Endothelial cell of umbilical vein (primary cell): ENCODE data around the gene ZDHHC11. TPM values are rescaled to one million over a fixed set of nuclear protein-coding genes. Genes with fewer than 3 reads are reported as not detected.

Source experiments
- BruUV-seq: library from RNA; stranded (reverse); fragments of 400-500 nt; replicated peaks from 2 replicates; lab custom pipeline; 2021; lab: Mats Ljungman, UMichigan
- CTCF ChIA-PET: fragments of 300-600, 350-600 bp; sonication (Branson Sonifier 250); formaldehyde crosslinking; loops from one replicate; lab custom pipeline; 2021; ENCODE audit warnings: antibody characterized with exemption, inconsistent platforms; lab: Charles Lee
- POLR2A ChIA-PET: fragments of 300-600, 350-600 bp; sonication (Branson Sonifier 250); formaldehyde crosslinking; loops from one replicate; lab custom pipeline; 2021; ENCODE audit warnings: antibody characterized with exemption, inconsistent platforms; lab: Charles Lee
- DNase-seq: peaks from one replicate; pipeline ENCODE4 v3.0.0-alpha.2; 2011; ENCODE audit warnings: low read depth, low spot score
- FAIRE-seq: peaks from 2 replicates; lab custom pipeline; 2011; peaks lifted over from hg19 to GRCh38; lab: Jason Lieb, UNC
- H2AFZ ChIP-seq: 2 replicates; pipeline ENCODE4 v1.6.0; 2012; ENCODE audit warnings: low read depth, low read length, control low read depth, inconsistent platforms
- H3K27ac ChIP-seq: 2 replicates; pipeline ENCODE4 v1.5.1; 2011; ENCODE audit warnings: low read depth, mild to moderate bottlenecking, control low read depth, low read length, moderate library complexity; ENCODE audit not compliant: insufficient read depth
- H3K27me3 ChIP-seq, 2 experiments: 2 replicates each; pipeline versions ENCODE4 v1.6.0 to v1.6.1; 2011; ENCODE audit warnings: low read length in 2 of 2, mixed read lengths in 1 of 2; ENCODE audit not compliant: control insufficient read depth in 2 of 2, insufficient read depth in 2 of 2
- H3K36me3 ChIP-seq, 2 experiments: 2 replicates in 1 of 2; 3 replicates in 1 of 2; pipeline ENCODE4 v1.5.1; 2011; ENCODE audit warnings: low read length in 2 of 2, mild to moderate bottlenecking in 1 of 2, moderate library complexity in 1 of 2; ENCODE audit not compliant: control insufficient read depth in 2 of 2, insufficient read depth in 2 of 2; ENCODE audit errors: extremely low read depth in 1 of 2
- H3K4me1 ChIP-seq: 3 replicates; pipeline ENCODE4 v1.5.1; 2011; ENCODE audit warnings: mild to moderate bottlenecking, low read length; ENCODE audit not compliant: control insufficient read depth, insufficient read depth; ENCODE audit errors: extremely low read depth
- H3K4me2 ChIP-seq: 2 replicates; pipeline ENCODE4 v1.6.1; 2011; ENCODE audit warnings: low read length, control low read depth, mixed read lengths; ENCODE audit not compliant: insufficient read depth
- H3K4me3 ChIP-seq, 3 experiments: fragments of 200-600 bp in 1 of 3; sonication (generic), shearing (Covaris generic) in 1 of 3; replicated peaks in 1 of 3; 2 replicates each; pipeline ENCODE4 v1.5.1; 2011 to 2016; ENCODE audit warnings: control low read depth in 3 of 3, low read length in 3 of 3, mild to moderate bottlenecking in 2 of 3, inconsistent platforms in 1 of 3, low read depth in 1 of 3, moderate library complexity in 1 of 3; ENCODE audit not compliant: insufficient read depth in 1 of 3
- H3K79me2 ChIP-seq: 2 replicates; pipeline ENCODE4 v1.6.0; 2012; ENCODE audit warnings: low read length, inconsistent platforms; ENCODE audit not compliant: control insufficient read depth, insufficient read depth
- H3K9ac ChIP-seq: replicated peaks from 2 replicates; pipeline ENCODE3; 2011; ENCODE audit warnings: low read length, control low read depth; ENCODE audit not compliant: insufficient read depth; ENCODE audit errors: extremely low read depth
- H3K9me1 ChIP-seq: replicated peaks from 3 replicates; pipeline ENCODE4 v1.6.0; 2011; ENCODE audit warnings: mild to moderate bottlenecking, low read length; ENCODE audit not compliant: control insufficient read depth, insufficient read depth; ENCODE audit errors: extremely low read depth
- H3K9me3 ChIP-seq: replicated peaks from 2 replicates; pipeline ENCODE4 v1.5.1; 2012; ENCODE audit warnings: low read length, inconsistent platforms; ENCODE audit not compliant: control insufficient read depth, insufficient read depth
- H4K20me1 ChIP-seq: replicated peaks from 2 replicates; pipeline ENCODE3; 2011; ENCODE audit warnings: mild to moderate bottlenecking, low read length; ENCODE audit not compliant: control insufficient read depth, insufficient read depth; ENCODE audit errors: extremely low read depth
- EZH2 ChIP-seq: IDR thresholded peaks from 2 replicates; pipeline ENCODE4 v1.6.1; 2012; ENCODE audit warnings: borderline replicate concordance, low read depth, mild to moderate bottlenecking, moderate library complexity, low read length, inconsistent platforms; ENCODE audit not compliant: severe bottlenecking
- FOS ChIP-seq: IDR thresholded peaks from 2 replicates; pipeline ENCODE4 v1.6.1; 2011; ENCODE audit warnings: mild to moderate bottlenecking, low read length, moderate library complexity, borderline replicate concordance; ENCODE audit not compliant: insufficient read depth
- GATA2 ChIP-seq: IDR thresholded peaks from 2 replicates; pipeline ENCODE4 v1.7.0; 2011; ENCODE audit warnings: low read depth, mild to moderate bottlenecking, moderate library complexity, mixed read lengths, low read length; ENCODE audit not compliant: insufficient read length, insufficient read depth
- MYC ChIP-seq: IDR thresholded peaks from one replicate; pipeline ENCODE4 v1.6.1; 2011; ENCODE audit warnings: mild to moderate bottlenecking, low read depth, low read length
- POLR2A ChIP-seq: IDR thresholded peaks from 2 replicates; pipeline ENCODE4 v1.6.1; 2012; ENCODE audit warnings: low read depth, mild to moderate bottlenecking, control low read depth, low read length
- dilution Hi-C: fragments of 300-500 bp; cut with MboI; formaldehyde crosslinking; loops from one replicate; pipeline ENCODE4 v1.15.0; 2019; ENCODE audit warnings: low sequenced_read_pairs; ENCODE audit not compliant: extremely low pct_ligation_motif_present
- intact Hi-C: fragments of 100-400 bp; cut with micrococcal nuclease; formaldehyde crosslinking; loops from one replicate; pipeline ENCODE4 v1.10.0; 2022
- polyA plus RNA-seq, 4 experiments: library from polyadenylated mRNA; depleted of rRNA in 3 of 4; stranded (reverse) in 3 of 4; unstranded in 1 of 4; fragments of >200 nt; gene quantifications; 2 replicates each; pipeline versions ENCODE4 v1.2.1 to v1.2.3, GENCODE V29; 2011 to 2012; ENCODE audit warnings: missing spikeins in 1 of 4
- total RNA-seq: library from RNA; stranded (reverse); gene quantifications from 2 replicates; pipeline ENCODE4 v1.2.3, GENCODE V29; 2021
- TF ChIP-seq, protein P1 (sequence below), 2 donors: IDR thresholded peaks; 1 replicate in 1 of 2; 2 replicates in 1 of 2; pipeline ENCODE4 v1.5.1; 2011; ENCODE audit warnings: low read length in 2 of 2, mild to moderate bottlenecking in 2 of 2, moderate library complexity in 2 of 2, control low read depth in 1 of 2, inconsistent platforms in 1 of 2, low read depth in 1 of 2; ENCODE audit not compliant: insufficient read depth in 1 of 2; ENCODE audit errors: extremely low read depth in 1 of 2
- TF ChIP-seq, protein P2 (sequence below): IDR thresholded peaks from 2 replicates; pipeline ENCODE4 v1.6.1; 2011; ENCODE audit not compliant: insufficient read depth, insufficient read length

ZDHHC11 gene
- total and polyA plus RNA-seq, 2 donors (not counting 3 experiments of a cell fraction or from before 2014, with no cell fraction given) = 0.35 to 4.4 TPM

DNA sequence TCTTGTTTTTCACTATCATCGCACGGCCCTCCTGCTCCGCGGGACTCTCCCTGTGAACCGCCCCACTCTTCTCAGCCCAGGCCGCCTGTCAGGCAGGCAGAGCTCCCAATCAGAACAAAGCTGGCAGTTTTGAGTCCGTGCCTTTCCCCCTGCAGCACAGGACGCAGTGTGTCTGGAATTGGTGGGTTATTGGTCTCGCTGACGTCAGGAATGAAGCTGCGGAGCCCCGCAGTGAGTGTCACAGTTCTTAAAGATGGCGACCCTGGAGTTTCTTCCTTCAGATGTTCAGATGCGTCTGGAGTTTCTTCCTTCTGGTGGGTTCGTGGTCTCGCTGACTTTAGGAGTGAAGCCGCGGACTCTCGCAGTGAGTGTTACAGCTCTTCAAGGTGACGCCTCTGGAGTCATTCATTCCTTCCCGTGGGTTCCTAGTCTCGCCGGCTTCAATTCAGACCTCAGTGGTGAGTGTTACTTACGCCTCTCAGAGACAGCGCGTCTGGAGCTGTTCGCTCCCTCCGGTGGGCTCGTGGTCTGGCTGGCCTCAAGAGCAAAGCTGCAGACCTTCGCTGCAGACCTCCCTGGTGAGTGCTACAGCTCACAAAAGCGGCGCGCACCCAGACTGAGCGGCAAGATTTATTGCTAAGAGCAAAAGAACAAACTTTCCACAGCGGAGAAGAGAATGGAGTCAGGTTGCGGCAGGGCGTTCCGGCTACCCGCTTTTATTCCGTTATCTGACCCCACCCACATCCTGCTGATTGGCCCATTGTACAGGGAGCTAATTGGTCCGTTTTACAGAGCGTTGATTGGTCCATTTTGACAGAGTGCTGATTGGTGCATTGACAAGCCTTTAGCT lies 73.7 kb downstream of the ZDHHC11 start:
- ChIA-PET CTCF (no interaction called here), POLR2A (no interaction called here)
- Histone ChIP-seq H3K9me1 (no peaks in the 10 kb centered on the region), H3K4me3 (no peak overlapping the region), H4K20me1 (no peaks in the 10 kb centered on the region), H3K27me3 (no peaks in the 10 kb centered on the region), H3K27ac (no peak overlapping the region), H3K9ac (no peak overlapping the region), H3K79me2 (no peaks in the 10 kb centered on the region), H3K4me1 (no peaks in the 10 kb centered on the region), H2AFZ (no peak overlapping the region), H3K4me2 (no peak overlapping the region), H3K36me3 (no peaks in the 10 kb centered on the region), H3K9me3 (no peaks in the 10 kb centered on the region)
- DNase-seq (no peak), FAIRE-seq (no peak)
- BruUV-seq = no TSS peak
- dilution Hi-C loops = no loop called here
- TF ChIP-seq POLR2A (no peak), EZH2 (no peak), MYC (no peak), FOS (no peak), GATA2 (no peak)
- TF ChIP-seq, protein P1, sequence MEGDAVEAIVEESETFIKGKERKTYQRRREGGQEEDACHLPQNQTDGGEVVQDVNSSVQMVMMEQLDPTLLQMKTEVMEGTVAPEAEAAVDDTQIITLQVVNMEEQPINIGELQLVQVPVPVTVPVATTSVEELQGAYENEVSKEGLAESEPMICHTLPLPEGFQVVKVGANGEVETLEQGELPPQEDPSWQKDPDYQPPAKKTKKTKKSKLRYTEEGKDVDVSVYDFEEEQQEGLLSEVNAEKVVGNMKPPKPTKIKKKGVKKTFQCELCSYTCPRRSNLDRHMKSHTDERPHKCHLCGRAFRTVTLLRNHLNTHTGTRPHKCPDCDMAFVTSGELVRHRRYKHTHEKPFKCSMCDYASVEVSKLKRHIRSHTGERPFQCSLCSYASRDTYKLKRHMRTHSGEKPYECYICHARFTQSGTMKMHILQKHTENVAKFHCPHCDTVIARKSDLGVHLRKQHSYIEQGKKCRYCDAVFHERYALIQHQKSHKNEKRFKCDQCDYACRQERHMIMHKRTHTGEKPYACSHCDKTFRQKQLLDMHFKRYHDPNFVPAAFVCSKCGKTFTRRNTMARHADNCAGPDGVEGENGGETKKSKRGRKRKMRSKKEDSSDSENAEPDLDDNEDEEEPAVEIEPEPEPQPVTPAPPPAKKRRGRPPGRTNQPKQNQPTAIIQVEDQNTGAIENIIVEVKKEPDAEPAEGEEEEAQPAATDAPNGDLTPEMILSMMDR (IDR thresholded peaks at IDR 0.05; ENCODE audit: extremely low read depth in 1 of 2, insufficient read depth in 1 of 2, low read depth in 1 of 2, low read length in 2 of 2) = no peak
- TF ChIP-seq, protein P2, sequence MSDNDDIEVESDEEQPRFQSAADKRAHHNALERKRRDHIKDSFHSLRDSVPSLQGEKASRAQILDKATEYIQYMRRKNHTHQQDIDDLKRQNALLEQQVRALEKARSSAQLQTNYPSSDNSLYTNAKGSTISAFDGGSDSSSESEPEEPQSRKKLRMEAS = no peak
- intact Hi-C loops = no loop called here
